Suprapubic skin (tissue), 4 donors: Measurements from ENCODE around the gene GSN. TPM values are rescaled to one million over a fixed set of nuclear protein-coding genes. Genes with fewer than 3 reads are reported as not detected.

Experiments used
- DNase-seq, 2 donors: peaks; one replicate each; pipeline ENCODE4 v3.0.0-alpha.2; 2019; ENCODE audit warnings: low spot score in 2 of 2
- H3K27ac ChIP-seq: fragments of 200-600 bp; sonication (generic); one replicate; pipeline ENCODE4 v1.5.1; 2019
- H3K27me3 ChIP-seq: fragments of 200-600 bp; sonication (generic); one replicate; pipeline ENCODE4 v1.5.1; 2019
- H3K36me3 ChIP-seq: fragments of 200-600 bp; sonication (generic); one replicate; pipeline ENCODE4 v1.5.1; 2019
- H3K4me1 ChIP-seq: fragments of 200-600 bp; sonication (generic); one replicate; pipeline ENCODE4 v1.5.1; 2019
- H3K4me3 ChIP-seq: fragments of 200-600 bp; sonication (generic); one replicate; pipeline ENCODE4 v1.5.1; 2019; ENCODE audit warnings: mild to moderate bottlenecking
- H3K9me3 ChIP-seq: fragments of 200-600 bp; sonication (generic); one replicate; pipeline ENCODE4 v1.5.1; 2019
- EP300 ChIP-seq: sonication (generic); formaldehyde crosslinking; IDR thresholded peaks from one replicate; pipeline ENCODE4 v1.6.1; 2017; ENCODE audit warnings: antibody characterized with exemption
- POLR2A ChIP-seq, 2 donors: fragments of 450-650 bp; IDR thresholded peaks; one replicate each; pipeline ENCODE4 v1.6.1; 2017; ENCODE audit warnings: antibody characterized with exemption in 2 of 2, mild to moderate bottlenecking in 2 of 2, moderate library complexity in 2 of 2
- POLR2AphosphoS5 ChIP-seq, 3 donors: sonication (generic); formaldehyde crosslinking; IDR thresholded peaks; one replicate each; pipeline ENCODE4 v1.6.1; 2017; ENCODE audit warnings: antibody characterized with exemption in 3 of 3
- WGBS: methylation state at CpG from one replicate; pipeline ENCODE4 v1.1.5; 2018; 5-methylcytosine and 5-hydroxymethylcytosine counted together
- total RNA-seq, 4 donors: library from RNA; depleted of rRNA; stranded (reverse); fragments of >200 nt; gene quantifications; one replicate each; pipeline ENCODE4 v1.1.0, GENCODE V29; 2016
- TF ChIP-seq, protein P1 (sequence below), 2 donors: fragments of 200-600 bp in 1 of 2; fragments of 450-650 bp in 1 of 2; sonication (generic) in 1 of 2; IDR thresholded peaks; one replicate each; pipeline ENCODE4 v1.5.1; 2016 to 2019; ENCODE audit warnings: antibody characterized with exemption in 2 of 2, mild to moderate bottlenecking in 1 of 2, moderate library complexity in 1 of 2

The GSN gene
- total RNA-seq, 4 donors from 2014 or later: 681 to 944 (median 771) TPM

DNA sequence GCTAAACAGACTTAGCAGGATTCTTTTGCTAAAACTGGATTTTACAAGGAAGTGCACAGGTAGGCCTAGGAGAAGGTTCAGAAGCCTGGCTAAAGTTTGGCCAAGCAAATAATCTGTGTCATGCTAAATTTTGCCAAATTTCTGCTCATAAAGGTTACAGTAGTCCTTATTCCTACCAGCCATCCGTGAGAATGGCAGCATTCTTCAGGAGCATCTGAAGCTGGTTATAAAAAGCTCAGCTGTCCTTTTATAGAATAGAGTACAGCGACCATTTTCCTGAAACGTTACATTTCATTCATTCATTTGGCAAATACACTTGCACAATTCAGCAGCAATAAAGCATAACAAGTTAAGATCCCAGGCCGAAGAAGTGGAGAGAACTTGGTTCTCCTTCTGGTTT lies 6.9 kb downstream of the GSN start:
- TF ChIP-seq POLR2AphosphoS5 (IDR thresholded peaks at IDR 0.05): no peak
- TF ChIP-seq, protein P1, sequence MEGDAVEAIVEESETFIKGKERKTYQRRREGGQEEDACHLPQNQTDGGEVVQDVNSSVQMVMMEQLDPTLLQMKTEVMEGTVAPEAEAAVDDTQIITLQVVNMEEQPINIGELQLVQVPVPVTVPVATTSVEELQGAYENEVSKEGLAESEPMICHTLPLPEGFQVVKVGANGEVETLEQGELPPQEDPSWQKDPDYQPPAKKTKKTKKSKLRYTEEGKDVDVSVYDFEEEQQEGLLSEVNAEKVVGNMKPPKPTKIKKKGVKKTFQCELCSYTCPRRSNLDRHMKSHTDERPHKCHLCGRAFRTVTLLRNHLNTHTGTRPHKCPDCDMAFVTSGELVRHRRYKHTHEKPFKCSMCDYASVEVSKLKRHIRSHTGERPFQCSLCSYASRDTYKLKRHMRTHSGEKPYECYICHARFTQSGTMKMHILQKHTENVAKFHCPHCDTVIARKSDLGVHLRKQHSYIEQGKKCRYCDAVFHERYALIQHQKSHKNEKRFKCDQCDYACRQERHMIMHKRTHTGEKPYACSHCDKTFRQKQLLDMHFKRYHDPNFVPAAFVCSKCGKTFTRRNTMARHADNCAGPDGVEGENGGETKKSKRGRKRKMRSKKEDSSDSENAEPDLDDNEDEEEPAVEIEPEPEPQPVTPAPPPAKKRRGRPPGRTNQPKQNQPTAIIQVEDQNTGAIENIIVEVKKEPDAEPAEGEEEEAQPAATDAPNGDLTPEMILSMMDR (IDR thresholded peaks at IDR 0.05): no peak
- TF ChIP-seq EP300: no peak
- no peak for TF ChIP-seq POLR2A (IDR thresholded peaks at IDR 0.05)
- H3K4me3 ChIP-seq: no peak overlapping the region
- peaks cover 91% of the 10 kb centered on the region for H3K4me1 ChIP-seq
- no peaks in the 10 kb centered on the region for H3K36me3 ChIP-seq
- H3K27ac ChIP-seq: no peak overlapping the region
- WGBS: 58% methylated on average over 4 of the region's 4 CpGs
- H3K27me3 ChIP-seq: no peaks in the 10 kb centered on the region
- H3K9me3 ChIP-seq: no peaks in the 10 kb centered on the region
- no peak for DNase-seq

DNA sequence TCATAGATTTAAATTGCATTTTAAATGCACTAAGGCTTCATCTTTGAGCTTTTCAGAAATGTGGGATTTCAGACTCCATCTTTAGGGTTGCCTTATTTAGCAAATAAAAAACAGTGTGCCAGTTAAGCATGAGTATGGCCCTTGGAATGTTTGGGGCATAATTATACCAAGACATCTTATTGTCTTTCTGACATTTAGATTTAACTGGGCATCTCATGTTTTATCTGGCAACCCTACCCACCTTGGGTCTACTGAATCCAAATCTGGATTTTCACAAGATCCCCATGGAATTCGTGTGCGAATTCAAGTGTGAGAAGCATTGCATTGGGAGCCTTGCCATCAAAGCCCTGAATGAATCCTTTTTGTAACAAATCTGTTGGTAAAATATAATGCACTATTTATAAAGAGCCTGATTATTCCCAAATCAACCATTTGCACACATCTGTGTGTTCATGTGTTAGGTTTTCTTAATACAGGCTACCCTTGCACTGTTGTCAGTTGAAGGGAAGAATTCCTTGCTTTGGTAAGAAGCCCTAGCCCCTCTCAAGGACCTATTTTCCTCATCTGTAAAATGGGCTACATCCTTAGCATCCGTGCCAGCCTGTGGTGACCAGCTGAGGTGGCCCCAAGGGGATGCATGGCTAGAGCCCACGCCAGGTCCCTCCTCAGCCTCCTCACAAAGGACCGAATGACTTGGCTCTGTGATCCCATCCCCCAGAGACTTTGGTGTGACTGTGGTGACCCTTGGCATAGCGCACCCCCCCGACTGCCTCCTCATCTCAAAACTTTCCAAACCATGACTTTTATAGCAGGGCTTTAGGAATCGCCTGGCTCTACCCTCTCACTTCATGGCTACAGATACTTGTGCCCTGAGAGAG lies 8.1 kb downstream of the GSN start:
- no peaks in the 10 kb centered on the region for H3K9me3 ChIP-seq
- TF ChIP-seq POLR2A (IDR thresholded peaks at IDR 0.05): no peak
- TF ChIP-seq, protein P1 (IDR thresholded peaks at IDR 0.05): no peak
- no peak for TF ChIP-seq POLR2AphosphoS5 (IDR thresholded peaks at IDR 0.05)
- no peak for TF ChIP-seq EP300
- H3K27ac ChIP-seq: peak overlapping the region; percentile 97
- WGBS: 65% methylated on average over 7 of the region's 8 CpGs
- no peak for DNase-seq
- no peak overlapping the region for H3K4me3 ChIP-seq
- no peaks in the 10 kb centered on the region for H3K36me3 ChIP-seq
- H3K27me3 ChIP-seq: no peaks in the 10 kb centered on the region
- H3K4me1 ChIP-seq: peaks cover 91% of the 10 kb centered on the region

DNA sequence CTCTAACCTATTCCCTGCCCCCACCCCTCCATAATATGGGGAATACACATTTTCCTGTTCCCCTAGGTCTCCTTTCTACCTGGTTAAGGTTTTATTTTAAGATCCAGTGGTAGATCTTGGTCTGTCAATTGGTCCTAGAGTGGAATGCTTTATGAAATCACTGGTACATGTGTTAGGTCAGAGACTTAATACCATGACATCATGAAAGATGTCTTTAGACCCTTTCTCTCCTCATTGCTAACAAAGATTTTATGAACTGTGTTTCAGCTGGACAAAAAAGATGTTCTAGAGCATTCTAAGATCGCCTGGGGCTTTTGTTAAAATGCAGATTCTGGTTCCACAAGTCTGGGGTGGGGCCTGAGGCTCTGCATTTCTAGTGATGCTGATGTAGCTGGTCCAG lies 9.1 kb downstream of the GSN start:
- TF ChIP-seq, protein P1 (IDR thresholded peaks at IDR 0.05): no peak
- TF ChIP-seq POLR2A (IDR thresholded peaks at IDR 0.05) (no peak), EP300 (no peak), POLR2AphosphoS5 (IDR thresholded peaks at IDR 0.05) (no peak)
- Histone ChIP-seq H3K36me3 (no peaks in the 10 kb centered on the region), H3K4me3 (no peak overlapping the region), H3K4me1 (peaks cover 91% of the 10 kb centered on the region), H3K27me3 (no peaks in the 10 kb centered on the region), H3K9me3 (no peaks in the 10 kb centered on the region), H3K27ac (peak overlapping the region; percentile 97)
- 100% methylated on average over 1 of the region's 1 CpG for WGBS
- DNase-seq: no peak

DNA sequence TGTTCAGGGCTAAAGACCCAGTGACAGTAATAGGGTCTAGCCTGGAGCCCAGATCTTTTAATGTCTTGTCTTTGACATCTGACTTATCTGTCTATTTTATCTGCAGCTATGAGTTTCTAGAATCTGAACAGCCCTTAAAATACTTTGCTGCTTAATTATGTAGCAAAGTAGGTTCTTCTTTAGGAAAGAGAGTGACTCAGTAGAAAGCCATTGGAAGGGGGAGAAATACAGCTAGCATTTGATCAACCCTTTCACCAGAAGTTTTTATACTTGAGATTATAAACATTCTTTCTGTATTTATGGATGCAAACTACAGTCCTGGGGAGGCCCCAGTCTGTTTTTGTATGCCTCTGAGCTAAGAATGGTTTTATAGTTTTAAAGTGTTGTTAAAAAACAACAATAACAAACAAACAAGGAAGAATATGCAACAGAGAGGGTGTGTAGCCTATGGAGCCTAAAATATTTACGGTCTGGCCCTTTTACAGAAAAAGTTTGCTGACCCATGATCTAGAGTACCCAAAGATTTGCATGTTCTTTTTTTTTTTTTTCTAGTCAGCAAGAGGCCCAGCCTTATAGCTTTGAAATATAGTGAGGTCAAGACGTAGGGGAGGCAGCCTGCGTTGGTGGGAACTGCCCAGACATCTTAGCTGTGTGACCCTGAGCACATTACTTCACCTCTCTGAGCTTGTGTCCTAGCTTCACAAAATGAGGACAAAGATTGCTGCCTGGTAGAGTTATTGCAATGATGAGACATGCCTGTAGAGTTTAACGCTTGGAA lies 9.7 kb downstream of the GSN start:
- peak overlapping the region; percentile 97 for H3K27ac ChIP-seq
- no peak overlapping the region for H3K4me3 ChIP-seq
- H3K27me3 ChIP-seq: no peaks in the 10 kb centered on the region
- WGBS: 31% methylated on average over 4 of the region's 4 CpGs
- H3K4me1 ChIP-seq: peaks cover 91% of the 10 kb centered on the region
- no peak for DNase-seq
- TF ChIP-seq, protein P1 (IDR thresholded peaks at IDR 0.05): no peak
- no peaks in the 10 kb centered on the region for H3K9me3 ChIP-seq
- H3K36me3 ChIP-seq: no peaks in the 10 kb centered on the region
